GM19452 (cell line): ENCODE results near the gene SFRP2.

Source experiments
- ATAC-seq: cut with Tn5 transposase; IDR thresholded peaks from one replicate; pipeline ENCODE4 v1.9.1; 2021; ENCODE audit not compliant: unreplicated experiment

Gene SFRP2

DNA sequence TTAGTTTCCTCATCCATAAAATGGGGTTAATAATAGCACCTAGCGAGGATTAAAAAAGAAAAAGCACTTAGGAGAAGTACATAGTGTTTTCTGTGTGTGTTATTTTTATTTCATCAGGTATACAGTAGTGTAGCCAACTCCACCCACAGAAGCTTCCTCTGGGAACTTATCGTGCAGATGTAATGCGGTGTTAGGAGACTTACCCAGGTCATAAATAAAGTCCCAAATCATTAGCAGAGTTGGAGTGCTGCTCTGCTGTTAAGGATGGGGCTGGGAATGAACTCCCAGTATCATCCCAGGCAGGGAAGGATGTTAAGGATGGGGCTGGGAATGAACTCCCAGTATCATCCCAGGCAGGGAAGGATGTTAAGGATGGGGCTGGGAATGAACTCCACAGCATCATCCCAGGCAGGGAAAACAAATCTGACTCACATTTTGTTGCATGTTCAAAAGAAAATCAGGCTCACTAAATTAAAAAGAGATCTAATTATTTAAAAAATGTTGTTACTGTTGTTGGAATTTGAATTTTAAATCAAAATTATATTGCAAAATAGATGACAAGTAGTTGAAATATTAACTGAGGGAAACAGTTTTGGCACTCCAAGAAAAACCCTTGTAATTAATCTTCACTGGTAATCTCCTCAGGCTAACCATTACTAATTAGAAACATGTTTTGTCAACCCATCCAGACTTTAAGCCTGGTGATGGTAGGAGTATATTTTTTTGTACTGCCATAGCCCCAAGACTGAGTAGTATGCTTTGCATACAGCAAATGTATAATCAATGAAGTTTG lies 10.2 kb upstream of the SFRP2 start:
- ATAC-seq, result no peak

DNA sequence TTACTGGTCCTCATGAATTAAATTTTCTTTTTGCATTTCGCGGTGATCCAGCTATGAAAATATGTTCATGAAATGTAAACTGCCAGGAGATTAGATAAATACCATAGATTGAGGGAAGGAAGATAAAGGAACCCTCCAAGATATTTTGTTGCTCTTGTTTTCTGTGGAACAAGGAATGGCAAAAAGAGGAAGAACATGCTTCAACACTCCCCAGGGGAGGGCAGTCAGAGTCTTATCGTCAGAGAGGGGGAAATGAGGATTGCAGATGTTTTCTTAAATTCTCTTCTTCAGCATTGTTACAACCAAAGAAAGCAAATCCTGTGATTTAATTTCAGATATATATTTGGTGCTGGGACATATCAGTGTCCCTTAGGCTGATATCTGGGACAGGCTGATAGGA lies 9.5 kb upstream of the SFRP2 start:
- ATAC-seq, result no peak

DNA sequence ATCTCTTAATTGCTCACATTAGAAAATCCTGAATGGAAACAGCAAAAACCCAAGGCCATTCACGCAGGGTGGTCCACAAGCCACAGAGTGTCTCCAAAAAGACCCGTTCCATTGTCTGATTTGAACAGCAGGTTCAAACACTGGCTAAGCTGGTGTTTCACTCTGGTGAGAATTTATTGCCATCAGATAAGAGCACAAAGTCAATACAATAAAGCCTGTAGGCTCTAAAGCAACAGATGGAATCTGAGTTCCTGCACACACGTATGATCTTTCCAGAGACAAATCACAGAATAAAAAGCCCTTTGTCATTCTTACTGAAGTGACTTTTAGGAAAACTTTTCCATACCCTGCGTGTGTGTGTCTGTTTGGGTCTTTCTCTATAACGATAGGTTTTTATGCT lies 5.1 kb upstream of the SFRP2 start:
- ATAC-seq, result no peak

DNA sequence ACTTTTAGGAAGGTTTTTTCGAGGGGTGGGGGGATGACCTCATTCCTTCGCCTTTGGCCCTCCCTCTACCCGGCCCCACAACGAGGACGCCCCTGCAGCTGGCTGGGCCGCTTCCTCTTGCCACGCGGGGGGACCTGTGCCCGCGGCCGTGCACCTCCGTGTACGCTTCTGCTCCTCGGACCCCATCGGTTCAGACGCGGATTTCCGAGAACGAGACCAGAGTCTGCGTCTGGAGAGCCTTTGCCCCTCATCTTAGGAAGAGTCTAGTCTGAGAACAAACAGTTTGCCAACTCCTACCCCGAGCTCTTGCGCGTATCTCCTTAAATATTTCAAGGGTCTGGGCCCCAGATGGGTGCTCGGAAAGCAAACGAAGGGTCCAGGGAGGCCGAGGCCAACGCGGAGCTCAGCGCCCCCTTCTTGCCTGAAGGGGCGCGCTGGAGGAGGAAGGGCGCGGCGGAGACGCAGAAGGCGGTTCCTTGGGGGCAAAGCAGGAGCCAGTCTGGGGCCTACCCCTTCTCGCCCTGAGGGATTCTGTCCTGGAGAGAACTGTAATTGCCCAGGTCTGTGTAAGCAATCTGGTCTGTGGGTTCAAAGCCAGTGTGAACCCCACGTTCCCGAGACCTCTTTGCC lies 3.9 kb upstream of the SFRP2 start:
- ATAC-seq, result no peak

DNA sequence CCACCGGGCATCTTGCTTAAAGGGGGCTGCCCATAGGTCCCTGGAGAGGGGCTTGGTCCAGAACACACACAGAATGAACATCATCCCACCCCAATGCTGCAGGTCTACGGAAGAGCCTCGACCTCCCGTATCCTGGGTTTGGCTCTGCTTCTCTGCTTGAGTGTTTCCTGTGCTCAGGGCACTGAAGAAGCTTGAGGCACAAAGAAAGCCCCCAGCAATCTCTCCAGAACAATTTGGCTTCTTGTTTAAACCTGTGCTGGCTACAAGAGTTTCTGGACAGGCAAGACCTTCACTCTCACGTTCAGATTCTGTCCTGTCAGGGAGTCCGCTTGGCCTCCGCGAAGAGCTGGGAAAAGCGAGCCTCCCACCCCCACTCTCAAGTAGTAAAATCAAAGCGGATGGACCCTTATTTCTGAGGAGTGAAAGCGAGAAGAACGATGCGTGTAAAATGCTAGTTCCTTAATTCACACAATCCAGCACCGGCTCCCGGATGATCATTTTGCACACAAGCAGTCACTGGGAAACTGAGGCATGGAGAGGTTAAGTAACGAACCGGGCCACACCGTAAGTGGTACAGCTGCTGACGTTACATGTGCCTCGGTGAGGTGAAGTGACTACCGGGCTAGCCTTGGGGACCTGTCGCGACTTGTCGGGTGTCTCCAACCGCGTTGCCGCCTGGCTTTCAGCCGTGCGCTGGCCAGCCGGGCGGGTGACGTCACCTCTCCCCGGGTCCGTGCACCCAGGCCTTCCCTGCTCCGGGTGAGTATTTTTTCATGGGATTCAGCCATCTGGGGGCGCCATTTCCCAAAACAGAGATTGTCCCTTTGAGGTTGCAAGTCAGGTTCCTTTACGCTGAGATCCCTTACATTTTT lies 3.1 kb upstream of the SFRP2 start:
- ATAC-seq, result no peak

DNA sequence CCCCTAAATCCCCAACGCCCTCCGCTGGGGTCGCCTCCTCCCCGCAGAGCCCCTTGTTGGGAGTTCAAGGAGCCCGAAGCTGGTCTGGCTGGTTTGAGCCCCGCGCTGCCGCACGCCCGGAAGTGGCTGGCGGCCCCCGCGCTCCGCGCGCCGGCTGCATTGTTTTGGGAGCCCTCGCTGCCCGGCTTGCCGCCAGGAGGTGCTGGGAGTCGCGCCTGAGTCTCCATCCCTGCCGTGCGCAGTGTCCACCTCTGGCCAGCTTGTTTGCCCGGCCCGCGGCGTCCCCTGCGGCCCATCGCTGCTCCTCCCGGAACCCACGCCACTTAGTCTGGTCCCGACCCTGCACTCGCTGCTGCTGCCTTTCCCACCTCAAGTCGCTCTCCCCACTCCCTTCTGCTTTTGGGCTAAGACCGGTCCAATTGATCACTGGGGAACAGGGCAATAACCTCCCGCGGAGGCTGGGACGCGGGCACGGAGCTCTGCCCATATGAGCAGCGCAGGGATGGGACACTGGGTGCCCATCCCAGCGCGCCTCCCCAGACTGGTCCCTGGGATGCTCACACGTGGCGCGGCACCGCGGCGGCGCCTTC lies 2.2 kb upstream of the SFRP2 start:
- ATAC-seq, result no peak

DNA sequence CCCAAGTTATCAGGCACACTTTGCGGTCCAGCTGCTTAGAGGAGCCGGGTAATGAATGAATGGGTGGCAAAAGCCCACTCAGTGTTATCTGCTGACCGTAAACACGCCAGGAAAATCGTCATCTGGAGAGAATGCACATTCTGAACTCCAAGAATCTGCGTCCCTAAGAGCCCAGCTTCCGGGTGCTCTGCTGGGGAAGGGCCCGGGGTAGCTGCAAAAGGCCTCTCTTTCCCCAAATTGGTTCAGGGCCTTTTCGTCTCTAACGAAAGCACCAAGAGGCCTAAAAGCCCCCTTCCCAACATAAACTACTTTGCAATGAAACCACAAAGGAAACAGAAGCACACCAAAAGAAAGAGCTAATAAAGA lies 1.6 kb upstream of the SFRP2 start:
- no peak for ATAC-seq

DNA sequence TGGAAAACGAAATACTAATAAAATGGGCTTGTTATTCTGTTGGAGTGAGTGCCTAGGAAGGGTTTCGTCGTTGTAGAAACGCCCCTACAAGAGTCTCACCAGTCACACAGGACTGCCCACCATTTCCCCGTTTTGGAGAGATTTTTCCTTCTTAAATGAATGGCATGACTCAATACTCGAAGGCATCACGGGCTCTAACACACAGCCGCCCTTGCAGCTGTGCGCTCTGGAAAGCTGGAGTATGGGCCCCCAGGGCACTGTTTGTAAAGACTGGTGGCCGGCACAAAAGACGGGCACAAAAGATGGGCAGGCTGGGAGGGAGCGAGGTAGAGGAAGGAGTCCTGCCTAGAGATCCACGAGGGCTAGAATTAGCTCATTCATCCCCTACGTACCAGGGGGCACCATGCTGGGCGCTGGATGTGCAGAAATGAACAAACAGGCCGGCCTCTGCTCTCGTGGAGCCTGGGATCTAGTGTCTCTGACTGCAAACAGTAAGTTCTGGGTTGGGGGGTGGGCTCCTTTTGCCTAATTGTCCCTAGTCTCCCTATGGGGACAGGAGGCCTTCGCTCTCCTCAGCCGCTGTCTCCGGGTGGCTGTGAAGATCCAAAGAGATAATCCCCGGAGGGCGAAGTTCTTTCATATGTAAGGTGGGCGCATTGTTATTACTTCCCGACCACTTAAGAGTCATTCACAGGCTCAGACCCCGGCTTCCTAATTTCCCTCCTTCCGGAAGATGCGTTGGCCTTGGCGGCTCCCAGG lies 1.0 kb upstream of the SFRP2 start:
- no peak for ATAC-seq

DNA sequence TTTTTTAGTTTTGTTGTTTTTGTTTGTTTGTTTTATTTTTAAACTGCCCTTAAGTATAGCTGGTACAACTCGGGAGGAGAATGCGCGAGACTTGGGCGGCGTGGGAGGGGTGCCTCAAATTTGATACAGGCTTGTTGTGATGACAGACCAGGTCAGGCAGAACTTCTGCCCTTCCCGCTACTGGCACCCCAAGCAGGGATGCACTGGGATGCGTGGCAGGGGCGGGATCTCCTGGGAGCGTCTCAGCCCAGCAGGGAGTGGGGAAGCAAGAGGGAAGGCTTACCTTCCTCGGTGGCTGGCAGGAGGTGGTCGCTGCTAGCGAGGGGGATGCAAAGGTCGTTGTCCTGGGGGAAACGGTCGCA lies 851 bp downstream of the SFRP2 start:
- ATAC-seq, result no peak

DNA sequence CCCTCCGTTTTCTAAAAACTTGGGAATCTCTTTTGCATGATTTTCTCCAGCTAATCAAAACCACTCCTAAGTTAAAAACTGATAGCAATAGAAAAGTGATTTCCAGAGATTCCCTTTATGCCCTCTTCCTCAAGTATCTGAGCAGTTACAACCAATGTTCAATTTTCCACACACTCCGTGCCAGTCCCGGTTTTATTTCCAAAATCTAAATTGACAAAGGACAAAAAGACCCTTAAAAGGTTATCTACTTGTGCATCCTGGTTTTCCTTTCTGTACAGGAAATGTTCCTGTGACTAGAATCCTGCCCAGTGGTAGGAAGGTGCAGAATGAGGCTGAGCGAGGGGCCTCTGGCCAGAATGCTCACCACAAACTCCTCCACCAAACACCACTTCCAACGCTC lies 1.3 kb downstream of the SFRP2 start:
- ATAC-seq, result no peak

DNA sequence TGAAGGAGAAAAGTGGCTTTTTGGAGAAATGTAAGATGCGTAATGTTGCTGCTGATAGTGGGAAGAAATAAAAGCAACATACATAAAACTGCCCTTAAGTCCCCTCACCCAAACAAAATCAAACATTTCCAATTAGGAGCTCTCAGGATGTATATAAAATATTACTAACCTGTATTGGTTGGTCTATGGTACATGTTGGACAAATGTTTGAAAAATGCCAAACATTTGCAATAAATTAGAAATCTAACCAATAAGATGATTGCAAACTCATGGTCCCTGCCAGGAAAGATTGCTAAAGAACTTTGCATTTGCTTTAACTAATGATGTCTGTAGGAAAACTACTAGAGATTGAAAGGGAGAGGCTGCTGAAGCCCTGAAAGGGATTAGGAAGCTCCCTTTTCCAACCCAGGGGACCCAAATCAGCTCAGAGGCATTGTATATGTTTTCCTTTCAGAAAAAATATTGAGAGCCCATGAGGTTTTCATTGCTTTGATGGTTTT lies 1.8 kb downstream of the SFRP2 start:
- no peak for ATAC-seq

DNA sequence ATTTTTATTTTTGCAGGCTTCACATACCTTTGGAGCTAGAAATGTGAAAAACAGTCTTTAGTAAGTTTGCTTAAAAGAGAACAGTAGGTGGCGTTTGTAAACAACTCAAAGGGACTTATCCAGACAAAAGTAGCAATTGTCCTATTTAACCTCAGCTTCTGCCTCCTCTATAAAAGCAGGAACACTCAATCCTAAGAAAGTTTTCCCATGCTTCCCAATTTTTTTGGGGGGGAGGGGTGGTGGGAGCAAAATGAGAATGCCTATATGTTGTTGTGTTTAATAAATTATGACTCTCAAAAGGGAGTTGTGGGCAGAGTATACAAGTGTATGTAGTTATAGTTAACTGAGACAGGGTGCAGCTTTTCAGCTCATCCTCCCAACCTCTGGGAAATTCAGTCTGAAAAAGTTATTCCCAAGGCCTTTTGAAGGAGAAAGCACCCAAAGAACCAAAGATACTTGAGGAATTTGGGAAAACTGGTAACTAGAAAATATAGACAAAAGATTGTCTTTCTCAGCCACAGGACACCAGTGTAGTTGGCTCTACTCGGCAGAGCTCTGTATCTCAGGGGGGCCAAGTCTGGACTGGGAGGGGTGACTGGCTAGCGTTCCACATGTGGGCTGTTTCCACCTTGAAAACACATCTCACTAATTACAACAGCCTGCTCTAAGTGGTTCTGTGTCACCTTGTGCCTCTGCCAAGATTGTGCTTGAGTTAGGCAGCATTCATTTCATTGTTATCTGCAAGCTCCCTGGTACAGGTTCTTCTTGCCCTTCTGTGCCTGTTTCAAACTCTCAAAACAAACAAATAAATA lies 2.8 kb downstream of the SFRP2 start:
- ATAC-seq, result no peak

DNA sequence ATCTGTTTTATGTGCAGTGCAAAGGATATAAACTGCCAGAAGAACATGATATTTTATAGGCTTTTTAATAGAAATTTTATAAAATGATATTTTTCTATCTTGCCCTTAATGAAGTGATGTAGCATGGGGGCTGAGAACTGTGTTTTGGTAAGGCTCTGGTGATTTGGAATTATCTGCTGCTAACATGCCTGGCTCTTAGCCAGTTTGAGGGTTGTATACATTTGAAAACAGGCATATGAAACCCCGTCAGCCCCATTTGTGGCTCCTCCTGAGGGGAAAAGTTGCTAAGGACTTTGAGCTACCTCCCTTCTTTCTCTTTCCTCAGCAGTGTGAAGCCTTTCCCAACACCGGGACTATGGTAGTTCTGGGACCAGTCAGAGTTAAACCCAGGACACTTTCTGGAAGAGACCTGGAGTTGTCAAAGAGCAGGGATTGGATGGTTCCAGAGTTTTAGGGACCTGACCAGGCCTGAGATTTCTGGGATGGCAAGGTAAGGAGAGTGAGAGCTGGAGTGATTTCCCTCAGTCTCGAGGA lies 4.7 kb downstream of the SFRP2 start:
- no peak for ATAC-seq

DNA sequence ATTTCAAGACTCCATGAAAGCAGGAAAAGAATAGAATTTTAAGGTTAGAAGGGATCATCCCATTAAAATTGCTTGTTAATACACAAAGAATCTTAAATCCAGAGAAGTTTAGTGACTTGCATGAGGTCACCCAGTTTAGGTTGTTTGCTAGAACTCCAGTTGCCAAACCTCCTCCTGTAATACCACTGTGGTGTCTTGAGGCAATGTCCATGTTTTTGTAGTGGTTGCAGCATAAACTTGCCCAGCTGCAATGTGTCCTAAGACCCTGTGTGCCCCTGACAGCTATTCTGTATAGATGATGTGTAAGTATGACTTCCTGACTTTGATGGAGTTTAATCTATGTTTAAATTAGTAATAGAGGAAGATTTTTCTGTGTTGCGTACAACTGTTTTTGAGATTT lies 6.3 kb downstream of the SFRP2 start:
- ATAC-seq, result no peak

DNA sequence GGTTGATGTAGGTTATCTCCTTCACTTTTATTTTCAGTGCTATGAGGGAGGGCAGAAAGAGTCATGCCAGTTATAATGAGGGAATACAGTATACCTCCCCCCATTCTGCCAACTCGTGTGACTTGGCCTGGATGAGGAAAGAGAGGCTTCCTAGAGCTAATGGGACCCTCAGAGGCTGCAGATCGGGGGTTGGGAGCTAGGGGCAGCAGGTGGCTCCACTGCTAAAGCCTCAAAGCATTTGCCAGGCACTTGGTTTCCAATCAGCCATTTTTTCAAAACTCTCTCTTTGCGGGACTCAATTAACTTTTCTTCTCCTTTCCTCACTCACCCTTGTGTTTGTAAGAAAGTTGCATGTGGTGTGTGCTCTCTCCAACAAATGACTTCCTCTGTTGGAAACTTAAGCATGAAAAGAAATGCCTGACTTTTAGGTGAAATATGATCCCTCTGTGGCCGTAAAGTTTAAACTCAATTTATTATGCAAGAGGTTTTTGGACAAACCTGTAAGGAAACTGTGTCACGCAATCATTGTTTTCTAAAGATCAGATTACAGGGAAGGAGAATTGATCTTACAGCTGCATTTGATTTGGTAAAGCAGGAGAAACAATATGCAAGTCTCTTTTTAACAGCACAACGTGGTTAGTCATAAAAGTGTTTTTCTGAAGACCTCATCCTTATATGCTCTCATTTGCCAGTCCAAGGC lies 7.0 kb downstream of the SFRP2 start:
- no peak for ATAC-seq

DNA sequence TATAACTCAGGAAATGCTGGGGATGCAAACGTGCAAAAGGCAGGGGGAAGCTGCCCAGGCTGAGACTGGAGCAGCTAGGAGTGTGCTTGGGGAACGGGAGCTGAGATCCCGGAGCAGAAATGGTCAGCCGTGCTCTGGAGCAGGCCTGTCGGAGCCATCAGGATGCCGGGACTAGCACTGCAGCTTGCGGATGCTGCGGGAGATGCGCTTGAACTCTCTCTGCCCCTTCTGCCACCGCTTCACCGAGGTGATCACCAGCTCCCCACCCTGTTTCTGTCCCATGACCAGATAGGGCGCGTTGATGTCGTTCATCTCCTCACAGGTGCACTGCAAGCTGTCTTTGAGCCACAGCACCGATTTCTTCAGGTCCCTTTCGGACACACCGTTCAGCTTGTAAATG lies 7.6 kb downstream of the SFRP2 start:
- no peak for ATAC-seq

DNA sequence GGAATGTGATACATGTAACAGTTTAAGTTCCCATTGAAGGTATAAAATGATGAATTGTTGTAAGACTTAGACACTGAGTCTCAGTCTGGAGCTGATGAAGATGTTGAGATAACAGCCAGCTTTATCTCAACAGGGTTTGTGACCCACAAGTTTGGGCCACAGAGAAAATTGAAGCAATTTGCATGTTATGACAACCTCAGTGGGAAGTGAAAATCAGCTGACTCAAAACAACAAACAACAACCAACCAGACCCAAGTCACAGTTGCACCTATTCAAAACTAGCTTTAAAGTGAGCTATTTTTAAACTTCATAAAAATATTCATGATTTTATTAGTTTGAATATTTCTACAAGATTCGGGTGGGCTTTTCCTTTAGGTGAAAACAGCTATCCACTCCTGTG lies 8.0 kb downstream of the SFRP2 start:
- peak; percentile 63 for ATAC-seq

DNA sequence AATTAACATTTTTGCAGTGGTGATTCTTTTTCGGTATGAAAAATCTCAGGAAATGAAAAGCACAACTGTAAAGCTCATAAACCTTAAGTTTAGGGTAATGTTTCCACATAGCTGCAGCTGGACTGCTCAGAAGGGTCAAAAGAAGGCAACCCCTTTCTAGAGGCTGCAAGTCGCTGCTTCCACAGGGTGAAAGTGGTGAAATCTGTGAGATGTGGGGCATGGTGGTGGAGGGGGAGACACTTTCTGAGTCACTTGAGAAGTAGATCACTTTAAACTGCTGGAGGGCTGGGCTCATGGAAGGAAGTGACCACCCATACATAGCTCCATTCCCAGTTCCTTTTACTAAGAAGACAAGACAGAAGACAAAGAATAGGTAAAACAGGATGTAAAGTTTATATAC lies 8.7 kb downstream of the SFRP2 start:
- ATAC-seq, result no peak

DNA sequence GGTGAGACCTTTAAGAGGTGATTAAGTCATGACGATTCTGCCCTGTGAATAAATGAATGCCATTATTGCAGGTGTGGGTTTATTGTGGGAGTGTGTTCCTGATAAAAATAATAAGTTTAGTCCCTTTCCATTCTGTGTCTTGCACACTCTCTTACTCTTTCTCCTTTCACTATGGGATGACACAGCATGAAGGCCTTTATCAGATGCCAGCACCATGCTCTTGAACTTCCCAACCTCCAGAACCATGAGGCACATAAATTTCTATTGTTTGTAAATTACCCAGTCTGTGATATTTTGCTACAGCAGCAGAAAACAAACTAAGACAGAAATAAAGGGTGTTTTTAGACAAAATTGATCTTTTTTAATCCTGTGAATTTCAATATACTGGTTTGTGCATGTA lies 10.5 kb downstream of the SFRP2 start:
- no peak for ATAC-seq
